ENCODE measurements around the gene PRSS21.

Gene PRSS21, protein sequence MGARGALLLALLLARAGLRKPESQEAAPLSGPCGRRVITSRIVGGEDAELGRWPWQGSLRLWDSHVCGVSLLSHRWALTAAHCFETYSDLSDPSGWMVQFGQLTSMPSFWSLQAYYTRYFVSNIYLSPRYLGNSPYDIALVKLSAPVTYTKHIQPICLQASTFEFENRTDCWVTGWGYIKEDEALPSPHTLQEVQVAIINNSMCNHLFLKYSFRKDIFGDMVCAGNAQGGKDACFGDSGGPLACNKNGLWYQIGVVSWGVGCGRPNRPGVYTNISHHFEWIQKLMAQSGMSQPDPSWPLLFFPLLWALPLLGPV

DNA sequence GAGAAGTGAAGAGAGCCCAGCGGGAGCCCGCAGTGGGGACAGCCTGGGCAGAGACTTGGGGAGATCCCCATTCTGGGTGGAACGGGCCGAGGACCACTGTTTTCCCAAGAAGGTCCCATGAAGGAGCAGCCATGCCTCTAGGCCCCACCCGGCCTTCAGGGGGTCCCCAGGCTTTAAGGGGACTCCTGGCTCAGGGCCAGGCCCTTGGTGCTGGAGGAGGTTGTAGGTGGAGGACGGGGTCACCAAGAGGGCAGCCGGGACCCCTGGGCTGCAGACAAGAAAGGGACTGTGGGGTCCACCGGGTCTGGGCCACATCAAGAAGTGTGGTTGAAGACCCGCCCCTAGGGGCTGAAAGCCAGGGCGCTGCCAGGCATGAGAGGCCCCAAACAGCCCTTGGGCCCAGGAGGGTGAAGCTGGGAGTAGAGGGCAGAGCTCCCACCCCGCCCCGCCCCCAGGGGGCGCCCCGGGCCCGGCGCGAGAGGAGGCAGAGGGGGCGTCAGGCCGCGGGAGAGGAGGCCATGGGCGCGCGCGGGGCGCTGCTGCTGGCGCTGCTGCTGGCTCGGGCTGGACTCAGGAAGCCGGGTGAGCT lies at the start of gene PRSS21:
Gene PRSS21 (plus strand): TSS at position 487 of the 589 bp plus-strand sequence. CDS start 32 bp downstream, at position 519.
- no peak for DNase-seq (ENCODE audit: extremely low spot score)
- CTCF ChIA-PET, result no interaction called here
- POLR2A ChIA-PET, result no interaction called here
- no peak for TF ChIP-seq HDGF (IDR thresholded peaks at IDR 0.05; ENCODE audit: borderline replicate concordance)
- TF ChIP-seq L3MBTL2 (conservative IDR thresholded peaks at IDR 0.05), result no peak
- TF ChIP-seq TARDBP (IDR thresholded peaks at IDR 0.05), result no peak
- no peak for TF ChIP-seq CTBP1 (IDR thresholded peaks at IDR 0.05; ENCODE audit: borderline replicate concordance)
- TF ChIP-seq ELF4 (IDR thresholded peaks at IDR 0.05), result no peak
- TF ChIP-seq BHLHE40 (IDR thresholded peaks at IDR 0.05; ENCODE audit: borderline replicate concordance), result no peak
- TF ChIP-seq FOXM1 (IDR thresholded peaks at IDR 0.05; ENCODE audit: borderline replicate concordance), result no peak
- TF ChIP-seq SP1 (IDR thresholded peaks at IDR 0.05), result no peak
- TF ChIP-seq NFRKB (IDR thresholded peaks at IDR 0.05), result no peak

GRCh38 chr16:2767891-2768290 lies 49.1 kb upstream of the PRSS21 start:
- ChIA-PET POLR2A (interaction anchor here (3.7 to 4.2 kb wide), 2 partner anchors 11 to 16 kb away, joined by 23 to 31 read pairs; partner anchors contain the start of genes ELOB and SRRM2), CTCF (interaction anchor here (0.6 kb wide), 1 partner anchor 71 kb away, joined by 3 read pairs; no protein-coding TSS in a partner anchor)
- DNase-seq (ENCODE audit: extremely low spot score), result no peak
- TF ChIP-seq FOXM1 (IDR thresholded peaks at IDR 0.05; ENCODE audit: borderline replicate concordance) (no peak), PKNOX1 (IDR thresholded peaks at IDR 0.05) (no peak), SP1 (IDR thresholded peaks at IDR 0.05) (no peak), CTBP1 (IDR thresholded peaks at IDR 0.05; ENCODE audit: borderline replicate concordance) (no peak), FOXK2 (IDR thresholded peaks at IDR 0.05) (no peak), HDGF (IDR thresholded peaks at IDR 0.05; ENCODE audit: borderline replicate concordance) (no peak), SUZ12 (IDR thresholded peaks at IDR 0.05) (no peak), ELF4 (IDR thresholded peaks at IDR 0.05) (no peak), NFRKB (IDR thresholded peaks at IDR 0.05) (no peak), L3MBTL2 (conservative IDR thresholded peaks at IDR 0.05) (no peak)

GRCh38 chr16:2768403-2769089 lies 48.5 kb upstream of the PRSS21 start:
- CTCF ChIA-PET, result no interaction called here
- POLR2A ChIA-PET, result interaction anchor here (0.9 to 4.2 kb wide), 3 partner anchors 10 to 100 kb away, joined by 3 to 31 read pairs (median 23); partner anchors contain the start of genes ELOB and SRRM2
- DNase-seq (ENCODE audit: extremely low spot score), result no peak
- no peak for TF ChIP-seq L3MBTL2 (conservative IDR thresholded peaks at IDR 0.05)
- TF ChIP-seq NFRKB (IDR thresholded peaks at IDR 0.05), result no peak
- no peak for TF ChIP-seq SP1 (IDR thresholded peaks at IDR 0.05)
- TF ChIP-seq ZNF384 (IDR thresholded peaks at IDR 0.05), result no peak
- no peak for TF ChIP-seq SUZ12 (IDR thresholded peaks at IDR 0.05)
- TF ChIP-seq FOXA1 (IDR thresholded peaks at IDR 0.05), result no peak
- no peak for TF ChIP-seq FOXM1 (IDR thresholded peaks at IDR 0.05; ENCODE audit: borderline replicate concordance)
- TF ChIP-seq ARNT (IDR thresholded peaks at IDR 0.05), result no peak
- TF ChIP-seq ELF4 (IDR thresholded peaks at IDR 0.05), result no peak

DNA sequence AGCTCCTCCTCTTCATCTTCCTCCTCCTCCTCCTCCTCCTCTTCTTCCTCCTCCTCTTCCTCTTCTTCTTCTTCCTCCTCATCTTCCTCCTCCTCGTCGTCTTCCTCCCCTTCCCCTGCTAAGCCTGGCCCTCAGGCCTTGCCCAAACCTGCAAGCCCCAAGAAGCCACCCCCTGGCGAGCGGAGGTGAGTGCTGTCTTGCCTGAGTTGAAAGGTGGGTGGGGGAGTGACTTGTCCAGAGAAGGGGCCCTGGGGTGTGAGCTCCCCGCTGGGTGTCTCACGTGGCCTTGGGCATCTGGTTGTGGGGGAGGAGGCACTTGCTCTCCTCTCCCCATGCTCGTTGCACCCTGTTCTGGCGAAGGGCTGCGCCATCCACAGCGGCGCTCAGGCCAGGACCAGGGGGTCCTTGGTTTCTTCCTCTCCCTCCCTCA lies 47.9 kb upstream of the PRSS21 start:
- ChIA-PET POLR2A (interaction anchor here (0.9 to 4.2 kb wide), 3 partner anchors 9 to 99 kb away, joined by 3 to 31 read pairs (median 23); partner anchors contain the start of genes ELOB and SRRM2), CTCF (no interaction called here)
- DNase-seq (ENCODE audit: extremely low spot score), result no peak
- TF ChIP-seq FOXA1 (IDR thresholded peaks at IDR 0.05) (no peak), PKNOX1 (IDR thresholded peaks at IDR 0.05) (no peak), SUZ12 (IDR thresholded peaks at IDR 0.05) (no peak), FOXM1 (IDR thresholded peaks at IDR 0.05; ENCODE audit: borderline replicate concordance) (no peak), FOXK2 (IDR thresholded peaks at IDR 0.05) (no peak), TARDBP (IDR thresholded peaks at IDR 0.05) (no peak), CTBP1 (IDR thresholded peaks at IDR 0.05; ENCODE audit: borderline replicate concordance) (no peak), LEF1 (IDR thresholded peaks at IDR 0.05; ENCODE audit: borderline replicate concordance) (no peak), ARNT (IDR thresholded peaks at IDR 0.05) (no peak), SP1 (IDR thresholded peaks at IDR 0.05) (no peak), HDGF (IDR thresholded peaks at IDR 0.05; ENCODE audit: borderline replicate concordance) (no peak), L3MBTL2 (conservative IDR thresholded peaks at IDR 0.05) (no peak), BHLHE40 (IDR thresholded peaks at IDR 0.05; ENCODE audit: borderline replicate concordance) (no peak), NFRKB (IDR thresholded peaks at IDR 0.05) (no peak), ELF4 (IDR thresholded peaks at IDR 0.05) (no peak), ZNF384 (IDR thresholded peaks at IDR 0.05) (no peak)

DNA sequence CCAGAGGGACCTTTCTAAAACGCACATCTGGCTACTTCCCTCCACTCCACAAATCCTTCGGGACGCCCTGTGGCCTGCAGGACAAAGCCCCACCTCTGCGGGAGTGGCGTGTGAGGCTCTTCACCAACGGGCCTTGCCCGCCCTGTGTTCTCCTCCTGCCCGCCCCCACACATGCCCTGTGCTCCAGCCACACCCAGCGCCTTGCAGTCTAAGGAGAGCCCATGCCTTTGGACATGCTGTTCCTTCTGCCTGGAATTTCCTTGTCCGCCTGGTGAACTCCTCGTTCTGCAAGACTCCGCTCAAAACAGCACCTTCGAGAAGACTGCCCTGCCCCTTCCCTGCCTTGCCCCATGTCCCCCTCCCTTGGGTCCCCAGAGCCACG lies 47.4 kb upstream of the PRSS21 start:
- CTCF ChIA-PET, result interaction anchor here (1.1 kb wide), 1 partner anchor 16 kb away, joined by 3 read pairs; no protein-coding TSS in a partner anchor
- POLR2A ChIA-PET, result interaction anchor here (0.9 to 4.2 kb wide), 3 partner anchors 9 to 98 kb away, joined by 3 to 31 read pairs (median 23); partner anchors contain the start of genes ELOB and SRRM2
- no peak for DNase-seq (ENCODE audit: extremely low spot score)
- TF ChIP-seq FOXA1 (IDR thresholded peaks at IDR 0.05) (no peak), FOXM1 (IDR thresholded peaks at IDR 0.05; ENCODE audit: borderline replicate concordance) (no peak), FOXK2 (IDR thresholded peaks at IDR 0.05) (no peak), ELF4 (IDR thresholded peaks at IDR 0.05) (no peak), SUZ12 (IDR thresholded peaks at IDR 0.05) (no peak), HDGF (IDR thresholded peaks at IDR 0.05; ENCODE audit: borderline replicate concordance) (no peak), LEF1 (IDR thresholded peaks at IDR 0.05; ENCODE audit: borderline replicate concordance) (no peak), CTBP1 (IDR thresholded peaks at IDR 0.05; ENCODE audit: borderline replicate concordance) (no peak)
